DOHH2 (cell line): Measurements from ENCODE around the gene WNT8B.

Experiments
- H3F3A ChIP-seq: fragments of 200-600 bp; sonication (generic), shearing (Covaris generic); 2 replicates; pipeline ENCODE4 v1.6.0; 2016; ENCODE audit warnings: antibody characterized with exemption, mild to moderate bottlenecking; ENCODE audit not compliant: control insufficient read depth, insufficient read depth
- H3K27ac ChIP-seq: fragments of 200-600 bp; sonication (generic); 2 replicates; pipeline ENCODE4 v1.5.1; 2014; ENCODE audit warnings: low read depth, mild to moderate bottlenecking, low read length, moderate library complexity
- H3K27me3 ChIP-seq: fragments of 200-600 bp; sonication (generic); 2 replicates; pipeline ENCODE4 v1.6.1; 2014; ENCODE audit warnings: mild to moderate bottlenecking, low read length, mixed read lengths; ENCODE audit not compliant: control insufficient read depth
- H3K36me3 ChIP-seq: fragments of 200-600 bp; sonication (generic); 2 replicates; pipeline ENCODE4 v1.6.1; 2014; ENCODE audit warnings: mild to moderate bottlenecking, low read length, moderate library complexity, mixed read lengths; ENCODE audit not compliant: control insufficient read depth
- H3K4me1 ChIP-seq: fragments of 200-600 bp; sonication (generic); 2 replicates; pipeline ENCODE4 v1.6.1; 2014; ENCODE audit warnings: mild to moderate bottlenecking, low read length, mixed read lengths; ENCODE audit not compliant: control insufficient read depth
- H3K4me2 ChIP-seq: fragments of 200-600 bp; sonication (generic); 2 replicates; pipeline ENCODE4 v1.6.0; 2014; ENCODE audit warnings: mild to moderate bottlenecking, low read length, moderate library complexity
- H3K4me3 ChIP-seq: fragments of 200-600 bp; sonication (generic); 2 replicates; pipeline ENCODE4 v1.5.1; 2014; ENCODE audit warnings: mild to moderate bottlenecking, low read length, mixed read lengths
- H3K79me2 ChIP-seq: fragments of 200-600 bp; sonication (generic); 2 replicates; pipeline ENCODE4 v1.6.1; 2014; ENCODE audit warnings: mild to moderate bottlenecking, low read length, mixed read lengths; ENCODE audit not compliant: control insufficient read depth
- H3K9me2 ChIP-seq: fragments of 200-600 bp; sonication (generic); replicated peaks from 2 replicates; pipeline ENCODE4 v1.6.1; 2014; ENCODE audit warnings: mild to moderate bottlenecking, low read length, mixed read lengths; ENCODE audit not compliant: control insufficient read depth
- H3K9me3 ChIP-seq: fragments of 200-600 bp; sonication (generic); 2 replicates; pipeline ENCODE4 v1.6.1; 2014; ENCODE audit warnings: antibody characterized with exemption, low read length, mixed read lengths; ENCODE audit not compliant: control insufficient read depth, insufficient read depth
- H4K20me1 ChIP-seq: fragments of 200-600 bp; sonication (generic); 2 replicates; pipeline ENCODE4 v1.6.0; 2014; ENCODE audit warnings: low read depth, mild to moderate bottlenecking, antibody characterized with exemption, low read length, moderate library complexity; ENCODE audit not compliant: control insufficient read depth, insufficient read depth
- CTCF ChIP-seq: fragments of 200-600 bp; sonication (generic); IDR thresholded peaks from one replicate; pipeline ENCODE4 v1.5.1; 2014; ENCODE audit warnings: antibody characterized with exemption, mild to moderate bottlenecking, low read depth, low read length; ENCODE audit not compliant: poor library complexity, severe bottlenecking
- EZH2phosphoT487 ChIP-seq: fragments of 200-600 bp; sonication (generic); IDR thresholded peaks from 2 replicates; pipeline ENCODE4 v1.6.1; 2017; ENCODE audit warnings: borderline replicate concordance, mild to moderate bottlenecking, antibody characterized with exemption, low read length, moderate library complexity, mixed read lengths

Gene WNT8B

GRCh38 chr10:100462709-100463108, at the start of gene WNT8B:
WNT8B (plus strand) TSS chr10:100463009; CDS start chr10:100463169, 160 bp downstream.
- H3K27me3 ChIP-seq, result peaks cover 48% of the 10 kb centered on the region
- no peak within 1 kb of the TSS for H3K27ac ChIP-seq
- no peaks in the 10 kb centered on the region for H3K9me3 ChIP-seq
- H3K9me2 ChIP-seq, result no peaks in the 10 kb centered on the region
- H3K79me2 ChIP-seq, result no peaks in the 10 kb centered on the region
- no peaks in the 10 kb centered on the region for H3K36me3 ChIP-seq
- no peaks in the 10 kb centered on the region for H4K20me1 ChIP-seq
- no peaks in the 10 kb centered on the region for H3F3A ChIP-seq
- no peak within 1 kb of the TSS for H3K4me2 ChIP-seq
- H3K4me3 ChIP-seq, result no peak within 1 kb of the TSS
- TF ChIP-seq EZH2phosphoT487 (no peak), CTCF (no peak)
- no peaks in the 10 kb centered on the region for H3K4me1 ChIP-seq

GRCh38 chr10:100413173-100413572, 49.6 kb upstream of the WNT8B start:
- no peaks in the 10 kb centered on the region for H3K4me1 ChIP-seq
- H3K4me3 ChIP-seq, result no peak overlapping the region
- no peaks in the 10 kb centered on the region for H4K20me1 ChIP-seq
- H3K4me2 ChIP-seq, result no peak overlapping the region
- H3K27me3 ChIP-seq, result peaks cover 3% of the 10 kb centered on the region; the same call in 1 of the 2 replicates
- H3F3A ChIP-seq, result no peaks in the 10 kb centered on the region
- no peaks in the 10 kb centered on the region for H3K9me2 ChIP-seq
- no peak overlapping the region for H3K27ac ChIP-seq
- H3K79me2 ChIP-seq, result no peaks in the 10 kb centered on the region
- H3K9me3 ChIP-seq, result no peaks in the 10 kb centered on the region
- no peaks in the 10 kb centered on the region for H3K36me3 ChIP-seq
- TF ChIP-seq CTCF (no peak), EZH2phosphoT487 (no peak)

GRCh38 chr10:100419911-100420449, 42.8 kb upstream of the WNT8B start:
- H3K4me3 ChIP-seq, result no peak overlapping the region
- peaks cover 12% of the 10 kb centered on the region for H3K27me3 ChIP-seq
- H3K36me3 ChIP-seq, result no peaks in the 10 kb centered on the region
- H3K9me3 ChIP-seq, result no peaks in the 10 kb centered on the region
- no peak overlapping the region for H3K27ac ChIP-seq
- TF ChIP-seq EZH2phosphoT487, result no peak
- TF ChIP-seq CTCF, result no peak
- H3K9me2 ChIP-seq, result no peaks in the 10 kb centered on the region
- no peaks in the 10 kb centered on the region for H3K4me1 ChIP-seq
- no peaks in the 10 kb centered on the region for H3K79me2 ChIP-seq
- no peaks in the 10 kb centered on the region for H3F3A ChIP-seq
- no peaks in the 10 kb centered on the region for H4K20me1 ChIP-seq
- no peak overlapping the region for H3K4me2 ChIP-seq
